GM18517 (cell line): ENCODE measurements around the gene S100A2.
A peak's percentile ranks its signal among the peaks of the same experiment; 100 is the strongest.

Source experiments
- ATAC-seq: cut with Tn5 transposase; IDR thresholded peaks from one replicate; pipeline ENCODE4 v1.9.1; 2021; ENCODE audit warnings: mild to moderate bottlenecking, moderate library complexity; ENCODE audit not compliant: unreplicated experiment

The S100A2 gene

GRCh38 chr1:153546796-153547559, 18.7 kb downstream of the S100A2 start:
- no peak for ATAC-seq

- no peak for ATAC-seq
Observed at GRCh38 chr1:153546371-153546770, 19.3 kb downstream of the S100A2 start.

- ATAC-seq: peak; percentile 67
Observed at GRCh38 chr1:153545067-153546055, 20.3 kb downstream of the S100A2 start, which contains the start of gene S100A4. S100A4 (minus strand) TSS chr1:153545806; CDS start chr1:153544794, 1,012 bp downstream.

GRCh38 chr1:153544453-153545066, 21.1 kb downstream of the S100A2 start:
- ATAC-seq: no peak

- no peak for ATAC-seq
Observed at GRCh38 chr1:153543736-153544135, 21.9 kb downstream of the S100A2 start.

GRCh38 chr1:153542956-153543711, 22.5 kb downstream of the S100A2 start:
- ATAC-seq: no peak

GRCh38 chr1:153541641-153542590, 23.7 kb downstream of the S100A2 start:
- no peak for ATAC-seq

- no peak for ATAC-seq
Observed at GRCh38 chr1:153540394-153541361, 25.0 kb downstream of the S100A2 start, which contains the start of gene S100A5. S100A5 (minus strand) TSS chr1:153540934; CDS start chr1:153540191, 743 bp downstream.

GRCh38 chr1:153539395-153540093, 26.1 kb downstream of the S100A2 start:
- ATAC-seq: no peak

GRCh38 chr1:153538315-153538821, 27.3 kb downstream of the S100A2 start:
- ATAC-seq: no peak

GRCh38 chr1:153537376-153537730, 28.3 kb downstream of the S100A2 start:
- ATAC-seq: no peak

GRCh38 chr1:153536671-153537375, 28.8 kb downstream of the S100A2 start:
- no peak for ATAC-seq

GRCh38 chr1:153536012-153536670, 29.5 kb downstream of the S100A2 start:
- peak; percentile 54 for ATAC-seq

GRCh38 chr1:153535242-153536011, 30.2 kb downstream of the S100A2 start, which contains the start of gene S100A6:
S100A6 (minus strand) TSS chr1:153535991; CDS start chr1:153535339, 652 bp downstream.
- peak; percentile 15 for ATAC-seq

GRCh38 chr1:153534925-153535241, 30.8 kb downstream of the S100A2 start:
- no peak for ATAC-seq
